Heart right ventricle (tissue), 16 donors: ENCODE data around the gene N4BP2. TPM values are rescaled to one million over a fixed set of nuclear protein-coding genes. Genes with fewer than 3 reads are reported as not detected.
A peak's percentile ranks its signal among the peaks of the same experiment; 100 is the strongest.
"Not testable (repeated sequence)": the region's sequence is repeated elsewhere in the genome, so short reads cannot be mapped to it uniquely, and the experiment has no call there.

Source experiments
- ATAC-seq, 8 donors: fragments of 200-7000 bp; cut with Tn5 transposase; one replicate each; pipeline ENCODE4 v1.9.1; 2020; ENCODE audit warnings: mild to moderate bottlenecking in 8 of 8, moderate library complexity in 8 of 8, moderate number of reproducible peaks in 1 of 8
- DNase-seq, 2 donors: peaks; one replicate each; pipeline ENCODE4 v3.0.0-alpha.2; 2020
- H3K27ac ChIP-seq, 10 donors: fragments of 200-600 bp; sonication (generic) in 2 of 10; one replicate each; pipeline versions ENCODE4 v1.5.0 to v1.8.0; 2020 to 2022; ENCODE audit warnings: mild to moderate bottlenecking in 3 of 10
- H3K27me3 ChIP-seq, 7 donors: fragments of 200-600 bp; one replicate each; pipeline ENCODE4 v1.8.0; 2021 to 2022; ENCODE audit warnings: mild to moderate bottlenecking in 2 of 7
- H3K36me3 ChIP-seq, 9 donors: fragments of 200-600 bp; sonication (generic) in 1 of 9; one replicate each; pipeline versions ENCODE4 v1.5.0 to v1.8.0; 2020 to 2022; ENCODE audit warnings: mild to moderate bottlenecking in 2 of 9
- H3K4me1 ChIP-seq, 9 donors: fragments of 200-600 bp; sonication (generic) in 1 of 9; one replicate each; pipeline versions ENCODE4 v1.5.0 to v1.8.0; 2020 to 2022; ENCODE audit warnings: mild to moderate bottlenecking in 4 of 9
- H3K4me3 ChIP-seq, 10 donors: fragments of 200-600 bp; sonication (generic) in 2 of 10; one replicate each; pipeline versions ENCODE4 v1.5.0 to v1.8.0; 2020 to 2022; ENCODE audit warnings: mild to moderate bottlenecking in 7 of 10, moderate library complexity in 2 of 10
- H3K9me3 ChIP-seq, 11 donors: fragments of 200-600 bp in 10 of 11; sonication (generic) in 2 of 11; one replicate each; pipeline versions ENCODE4 v1.5.0 to v1.8.0; 2013 to 2022; ENCODE audit warnings: mild to moderate bottlenecking in 2 of 11, control low read depth in 1 of 11, moderate library complexity in 1 of 11
- CTCF ChIP-seq, 9 donors: fragments of 200-600 bp; sonication (generic) in 2 of 9; IDR thresholded peaks; one replicate each; pipeline versions ENCODE4 v1.5.0 to v1.8.0; 2021 to 2022; ENCODE audit warnings: antibody characterized with exemption in 9 of 9, mild to moderate bottlenecking in 5 of 9, moderate library complexity in 1 of 9
- WGBS, 2 donors: extraction: QIAGEN DNeasy Blood & Tissue Kit; methylation state at CpG; one replicate each; pipeline ENCODE4 v1.1.7; 2013; ENCODE audit warnings: inconsistent platforms in 1 of 2; 5-methylcytosine and 5-hydroxymethylcytosine counted together
- intact Hi-C, 10 donors: fragments of 100-400 bp; cut with DNase I; formaldehyde crosslinking; loops; one replicate each; pipeline versions ENCODE4 v1.11.1 to v1.14.2; 2022
- polyA plus RNA-seq, 2 donors: library from polyadenylated mRNA; stranded (reverse); fragments of 200-250 nt; gene quantifications; one replicate each; pipeline ENCODE4 v1.2.3, GENCODE V29; 2013
- total RNA-seq, 10 donors: library from RNA; stranded (reverse); fragmentation: NEBNext Ultra II Directional in 3 of 10; extraction: Animal tissue kit (Norgen Biotek cat#: 25700) in 3 of 10; gene quantifications; one replicate each; pipeline versions ENCODE4 v1.2.1 to v1.2.4, GENCODE V29; 2021 to 2023
- donor health status: Arrhythmogenic right ventricular cardiomyopathy.
- donor health status: ischemic (EF 13 %, LVEDD 7.1; RV severe dilation, severe dysfunction).
- donor health status: healthy with polysubstance abuse.
- donor health status: DM: no; HTN: yes; CAD: no.
- donor health status: DM: no; HTN: no; CAD: no.
- donor health status: ischemic (EF 25% LVEDD 6.9; RV normal size, moderate dysfunction).
- donor health status: ischemic (EF 25% LVEDD 5.7; RV mildly dilated, moderate dysfunction).
- donor health status: healthy.
- donor health status: DM: yes; HTN: yes; CAD: no.
- donor health status: Ischemic cardiomyopathy.
- donor health status: ischemic (EF 35%, LVEDD 5.7; RV mildly dilated, moderate dysfunction).
- donor health status: nonischemic (EF 11% LVEDD 7.7; RV severe dilation, severe dysfunction).
- donor health status: DM: yes; HTN: yes; CAD: no.
- donor health status: PGD.
- donor health status: ischemic (EF 29% LVEDD 5.4; RV normal size, mild dysfunction).
- donor health status: nonischemic (EF 23%, LVEDD 6.1; RV moderate dilation, normal function).

Gene N4BP2
- total and polyA plus RNA-seq, 12 donors = 0.65 to 6.9 (median 5.1) TPM

- Histone ChIP-seq H3K27ac (no peak overlapping the region), H3K9me3 (no peaks in the 10 kb centered on the region), H3K36me3 (peaks cover 0 to 38% (median 7%) of the 10 kb centered on the region in 9 donors), H3K27me3 (no peaks in the 10 kb centered on the region), H3K4me3 (no peak overlapping the region), H3K4me1 (peaks cover 0 to 2% (median 0%) of the 10 kb centered on the region in 9 donors)
- intact Hi-C loops = no loop called here
- no peak for TF ChIP-seq CTCF (IDR thresholded peaks at IDR 0.05)
- WGBS, 2 donors = 91 to 93% methylated on average over 6 of the region's 6 CpGs
- ATAC-seq (no peak), DNase-seq (no peak)
Measured at GRCh38 chr4:40143926-40144508, 87.4 kb downstream of the N4BP2 start.

- no peak for TF ChIP-seq CTCF (IDR thresholded peaks at IDR 0.05)
- no peak overlapping the region for H3K27ac ChIP-seq
- WGBS, 2 donors = 68 to 96% methylated on average over 2 of the region's 2 CpGs
- peaks cover 0 to 38% (median 7%) of the 10 kb centered on the region in 9 donors for H3K36me3 ChIP-seq
- no peak overlapping the region for H3K4me3 ChIP-seq
- intact Hi-C loops = no loop called here
- ATAC-seq (no peak), DNase-seq (no peak)
- H3K27me3 ChIP-seq = no peaks in the 10 kb centered on the region
- H3K9me3 ChIP-seq = no peaks in the 10 kb centered on the region
- H3K4me1 ChIP-seq = peaks cover 0 to 2% (median 0%) of the 10 kb centered on the region in 9 donors
Measured at GRCh38 chr4:40144716-40145115, 88.1 kb downstream of the N4BP2 start.

GRCh38 chr4:40147490-40147889 is 90.8 kb downstream of the N4BP2 start:
- H3K4me1 ChIP-seq, H3K27me3 ChIP-seq, intact Hi-C loops, ATAC-seq, DNase-seq, H3K4me3 ChIP-seq, H3K9me3 ChIP-seq, H3K27ac ChIP-seq: not testable (repeated sequence)
- peaks cover 0 to 36% (median 6%) of the 10 kb centered on the region in 9 donors for H3K36me3 ChIP-seq
- WGBS, 2 donors = 93 to 97% methylated on average over 23 to 31 of the region's 31 CpGs

GRCh38 chr4:40149960-40150385 is 93.3 kb downstream of the N4BP2 start:
- peaks cover 0 to 7% (median 0%) of the 10 kb centered on the region in 11 donors for H3K9me3 ChIP-seq
- no peaks in the 10 kb centered on the region for H3K27me3 ChIP-seq
- TF ChIP-seq CTCF (IDR thresholded peaks at IDR 0.05) = peak; percentile 77 to 89 (median 84)
- no peak overlapping the region for H3K27ac ChIP-seq
- WGBS, 2 donors = 88 to 89% methylated on average over 3 of the region's 3 CpGs
- H3K4me1 ChIP-seq = no peaks in the 10 kb centered on the region
- ATAC-seq (peak in 7 of 8 donors; percentile 57 to 77 (median 67)), DNase-seq (peak in 1 of 2 donors; percentile 64)
- H3K36me3 ChIP-seq = peaks cover 0 to 11% (median 2%) of the 10 kb centered on the region in 9 donors
- intact Hi-C loops = loop anchor here in 9 of 10 donors (1.0 to 5.0 kb wide), 3 partner anchors 157 to 159 kb away; no protein-coding TSS in a partner anchor
- no peak overlapping the region for H3K4me3 ChIP-seq

- H3K4me3 ChIP-seq = no peak overlapping the region
- no peak for TF ChIP-seq CTCF (IDR thresholded peaks at IDR 0.05)
- peaks cover 0 to 7% (median 0%) of the 10 kb centered on the region in 11 donors for H3K9me3 ChIP-seq
- no peak for ATAC-seq
- intact Hi-C loops = loop anchor here in 9 of 10 donors (1.0 to 5.0 kb wide), 3 partner anchors 156 to 158 kb away; no protein-coding TSS in a partner anchor
- WGBS, 2 donors = 87 to 89% methylated on average over 3 of the region's 3 CpGs
- DNase-seq = no peak
- H3K4me1 ChIP-seq = no peaks in the 10 kb centered on the region
- peaks cover 0 to 7% (median 0%) of the 10 kb centered on the region in 9 donors for H3K36me3 ChIP-seq
- H3K27me3 ChIP-seq = no peaks in the 10 kb centered on the region
- no peak overlapping the region for H3K27ac ChIP-seq
Measured at GRCh38 chr4:40150932-40151331, 94.3 kb downstream of the N4BP2 start.
